Neural cell (in vitro differentiated cells): ENCODE results near the gene PRKCE.

Experiments used
- EP300 ChIP-seq: fragments of 450-650 bp; conservative IDR thresholded peaks from 2 replicates; pipeline ENCODE4 v1.6.1; 2014; ENCODE audit warnings: antibody characterized with exemption, mild to moderate bottlenecking, moderate library complexity; ENCODE audit not compliant: poor library complexity, severe bottlenecking
- EZH2 ChIP-seq: fragments of 200-600, 300-800 bp; shearing (Covaris generic), sonication (generic); IDR thresholded peaks from 2 replicates; pipeline ENCODE4 v1.6.1; 2014; ENCODE audit warnings: antibody characterized with exemption, low read length, borderline replicate concordance, mild to moderate bottlenecking; ENCODE audit not compliant: insufficient read depth, poor library complexity, severe bottlenecking
- MXI1 ChIP-seq: fragments of 450-650 bp; conservative IDR thresholded peaks from 2 replicates; pipeline ENCODE4 v1.6.1; 2014; ENCODE audit warnings: antibody characterized with exemption, mild to moderate bottlenecking; ENCODE audit not compliant: poor library complexity, severe bottlenecking
- POLR2AphosphoS5 ChIP-seq: IDR thresholded peaks from 2 replicates; pipeline ENCODE4 v1.6.1; 2012
- RAD21 ChIP-seq: fragments of 450-650 bp; conservative IDR thresholded peaks from 2 replicates; pipeline ENCODE4 v1.6.1; 2014; ENCODE audit warnings: antibody characterized with exemption, mild to moderate bottlenecking, moderate library complexity
- SMC3 ChIP-seq: fragments of 450-650 bp; conservative IDR thresholded peaks from 2 replicates; pipeline ENCODE4 v1.6.1; 2014; ENCODE audit warnings: antibody characterized with exemption, mild to moderate bottlenecking, moderate library complexity; ENCODE audit not compliant: poor library complexity
- TAF1 ChIP-seq: IDR thresholded peaks from 2 replicates; pipeline ENCODE4 v1.6.1; 2012; ENCODE audit warnings: low read depth
- TF ChIP-seq, protein P1 (sequence below): fragments of 450-650 bp; IDR thresholded peaks from 2 replicates; pipeline ENCODE4 v1.5.1; 2014; ENCODE audit warnings: antibody characterized with exemption, mild to moderate bottlenecking, moderate library complexity; ENCODE audit not compliant: poor library complexity, severe bottlenecking
- TF ChIP-seq, protein P2 (sequence below): IDR thresholded peaks from 2 replicates; pipeline ENCODE4 v1.6.1; 2012; ENCODE audit warnings: borderline replicate concordance

DNA sequence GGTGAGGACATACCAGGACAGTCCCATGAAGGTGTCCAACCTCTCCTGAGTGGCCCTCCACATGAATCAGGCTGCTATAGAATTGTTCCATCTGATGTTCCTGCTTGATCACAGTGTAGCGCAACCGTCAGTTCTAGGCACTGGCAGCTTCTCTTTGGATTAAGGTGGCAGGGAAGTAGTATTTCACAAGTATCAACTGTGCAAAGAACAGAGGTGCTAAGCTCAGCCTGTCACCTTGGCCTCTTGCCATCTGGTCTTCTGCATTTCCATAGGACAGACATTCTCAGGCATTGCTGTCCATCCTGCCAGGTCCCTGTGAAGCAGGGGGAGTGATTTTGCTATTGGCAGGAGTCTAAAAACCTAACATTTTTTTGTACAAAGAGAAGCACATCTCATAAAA, 463.5 kb downstream of the PRKCE start:
- TF ChIP-seq, protein P1, sequence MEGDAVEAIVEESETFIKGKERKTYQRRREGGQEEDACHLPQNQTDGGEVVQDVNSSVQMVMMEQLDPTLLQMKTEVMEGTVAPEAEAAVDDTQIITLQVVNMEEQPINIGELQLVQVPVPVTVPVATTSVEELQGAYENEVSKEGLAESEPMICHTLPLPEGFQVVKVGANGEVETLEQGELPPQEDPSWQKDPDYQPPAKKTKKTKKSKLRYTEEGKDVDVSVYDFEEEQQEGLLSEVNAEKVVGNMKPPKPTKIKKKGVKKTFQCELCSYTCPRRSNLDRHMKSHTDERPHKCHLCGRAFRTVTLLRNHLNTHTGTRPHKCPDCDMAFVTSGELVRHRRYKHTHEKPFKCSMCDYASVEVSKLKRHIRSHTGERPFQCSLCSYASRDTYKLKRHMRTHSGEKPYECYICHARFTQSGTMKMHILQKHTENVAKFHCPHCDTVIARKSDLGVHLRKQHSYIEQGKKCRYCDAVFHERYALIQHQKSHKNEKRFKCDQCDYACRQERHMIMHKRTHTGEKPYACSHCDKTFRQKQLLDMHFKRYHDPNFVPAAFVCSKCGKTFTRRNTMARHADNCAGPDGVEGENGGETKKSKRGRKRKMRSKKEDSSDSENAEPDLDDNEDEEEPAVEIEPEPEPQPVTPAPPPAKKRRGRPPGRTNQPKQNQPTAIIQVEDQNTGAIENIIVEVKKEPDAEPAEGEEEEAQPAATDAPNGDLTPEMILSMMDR = no peak
- TF ChIP-seq SMC3 (no peak), POLR2AphosphoS5 (no peak), EZH2 (no peak), MXI1 (no peak), TAF1 (no peak), RAD21 (no peak), EP300 (no peak)
- TF ChIP-seq, protein P2, sequence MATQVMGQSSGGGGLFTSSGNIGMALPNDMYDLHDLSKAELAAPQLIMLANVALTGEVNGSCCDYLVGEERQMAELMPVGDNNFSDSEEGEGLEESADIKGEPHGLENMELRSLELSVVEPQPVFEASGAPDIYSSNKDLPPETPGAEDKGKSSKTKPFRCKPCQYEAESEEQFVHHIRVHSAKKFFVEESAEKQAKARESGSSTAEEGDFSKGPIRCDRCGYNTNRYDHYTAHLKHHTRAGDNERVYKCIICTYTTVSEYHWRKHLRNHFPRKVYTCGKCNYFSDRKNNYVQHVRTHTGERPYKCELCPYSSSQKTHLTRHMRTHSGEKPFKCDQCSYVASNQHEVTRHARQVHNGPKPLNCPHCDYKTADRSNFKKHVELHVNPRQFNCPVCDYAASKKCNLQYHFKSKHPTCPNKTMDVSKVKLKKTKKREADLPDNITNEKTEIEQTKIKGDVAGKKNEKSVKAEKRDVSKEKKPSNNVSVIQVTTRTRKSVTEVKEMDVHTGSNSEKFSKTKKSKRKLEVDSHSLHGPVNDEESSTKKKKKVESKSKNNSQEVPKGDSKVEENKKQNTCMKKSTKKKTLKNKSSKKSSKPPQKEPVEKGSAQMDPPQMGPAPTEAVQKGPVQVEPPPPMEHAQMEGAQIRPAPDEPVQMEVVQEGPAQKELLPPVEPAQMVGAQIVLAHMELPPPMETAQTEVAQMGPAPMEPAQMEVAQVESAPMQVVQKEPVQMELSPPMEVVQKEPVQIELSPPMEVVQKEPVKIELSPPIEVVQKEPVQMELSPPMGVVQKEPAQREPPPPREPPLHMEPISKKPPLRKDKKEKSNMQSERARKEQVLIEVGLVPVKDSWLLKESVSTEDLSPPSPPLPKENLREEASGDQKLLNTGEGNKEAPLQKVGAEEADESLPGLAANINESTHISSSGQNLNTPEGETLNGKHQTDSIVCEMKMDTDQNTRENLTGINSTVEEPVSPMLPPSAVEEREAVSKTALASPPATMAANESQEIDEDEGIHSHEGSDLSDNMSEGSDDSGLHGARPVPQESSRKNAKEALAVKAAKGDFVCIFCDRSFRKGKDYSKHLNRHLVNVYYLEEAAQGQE = no peak
